GM12891 (cell line): ENCODE data around the gene CFAP70.

Experiments
- POLR2A ChIP-seq: IDR thresholded peaks from 2 replicates; pipeline ENCODE4 v1.6.1; 2011; ENCODE audit warnings: low read depth, low read length, control low read depth
- POU2F2 ChIP-seq: IDR thresholded peaks from 2 replicates; pipeline ENCODE4 v1.6.1; 2011; ENCODE audit warnings: low read depth, mild to moderate bottlenecking, control low read depth, low read length, moderate library complexity
- SPI1 ChIP-seq: IDR thresholded peaks from 2 replicates; pipeline ENCODE4 v1.6.1; 2011; ENCODE audit warnings: low read depth, low read length, control low read depth
- TAF1 ChIP-seq: IDR thresholded peaks from 2 replicates; pipeline ENCODE4 v1.6.1; 2011; ENCODE audit warnings: low read depth, low read length, control low read depth

- TF ChIP-seq SPI1 (no peak), POLR2A (no peak), TAF1 (no peak), POU2F2 (no peak)
Measured at GRCh38 chr10:73251683-73252444, 106.8 kb downstream of the CFAP70 start.
